Right kidney (tissue), 9 donors: ENCODE results near the gene USP17L11.
"Not testable (repeated sequence)": the region's sequence is repeated elsewhere in the genome, so short reads cannot be mapped to it uniquely, and the experiment has no call there.

ENCODE experiments used
- DNase-seq: peaks from one replicate; pipeline ENCODE4 v3.0.0-alpha.2; 2016
- long read RNA-seq, 8 donors: transcript quantifications; one replicate each; lab custom pipeline, GENCODE V29; 2026

USP17L11 gene
- long read RNA-seq, donor 1 = 0 reads
- long read RNA-seq, donor 2 = 0 reads
- long read RNA-seq, donor 3, partial matches to known transcripts = 0 of 1 reads
- long read RNA-seq, donor 3, other reads (novel, unspliced or antisense) = 0 of 1 reads
- long read RNA-seq, donor 4 = 0 reads
- long read RNA-seq, donor 5 = 0 reads
- long read RNA-seq, donor 6 = 0 reads
- long read RNA-seq, donor 7 = 0 reads
- long read RNA-seq, donor 8 = 0 reads

DNA sequence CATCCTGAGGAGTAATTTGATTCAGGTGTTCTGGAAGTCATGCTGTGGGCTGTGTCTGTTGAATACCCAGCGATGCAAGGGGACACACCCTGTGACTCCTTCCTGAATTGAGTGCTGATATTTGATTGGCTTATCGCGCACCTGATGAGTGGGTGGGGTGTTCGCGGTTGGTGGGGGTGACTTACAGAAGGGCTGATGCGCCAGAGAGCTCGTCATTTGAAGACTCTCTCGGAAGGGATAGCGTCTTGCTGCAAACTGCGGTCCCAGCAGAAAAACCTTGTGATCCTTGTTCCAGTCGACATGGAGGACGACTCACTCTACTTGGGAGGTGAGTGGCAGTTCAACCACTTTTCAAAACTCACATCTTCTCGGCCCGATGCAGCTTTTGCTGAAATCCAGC, at the start of gene USP17L11:
TSS of gene USP17L11 (plus strand) at position 301 of the 400 bp plus-strand sequence. CDS start at position 301, 0 bp downstream.
- DNase-seq = not testable (repeated sequence)

DNA sequence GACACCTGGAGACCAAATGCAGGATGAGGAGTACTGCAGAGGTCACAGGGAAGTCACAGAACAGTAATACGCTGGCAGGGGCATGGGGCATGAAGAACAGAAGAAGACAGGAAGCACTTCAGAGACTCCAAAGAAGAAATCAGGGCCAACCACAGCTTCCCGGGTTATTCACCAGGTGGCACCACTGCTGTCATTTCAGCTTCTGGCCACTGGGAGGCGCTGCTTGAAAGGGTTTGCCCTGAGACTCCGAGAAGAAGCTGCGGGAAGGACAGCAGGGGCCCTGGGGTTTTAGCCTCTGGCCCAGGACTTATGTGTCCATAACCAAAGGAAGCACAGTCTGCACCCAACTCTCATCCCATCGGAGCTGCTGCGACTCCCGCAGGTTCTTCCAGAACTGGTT, 49.2 kb upstream of the USP17L11 start:
- DNase-seq = not testable (repeated sequence)

GRCh38 chr4:9169791-9170459, 45.3 kb upstream of the USP17L11 start, which contains the start of gene FAM90A26:
Gene FAM90A26, plus strand, starts transcription at chr4:9170409. Its CDS starts 2,764 bp downstream, at chr4:9173173.
- not testable (repeated sequence) for DNase-seq

GRCh38 chr4:9210357-9210756, 4.8 kb upstream of the USP17L11 start, which contains the start of gene USP17L10:
Gene USP17L10, plus strand, starts transcription at chr4:9210657. Its CDS starts 0 bp downstream, at chr4:9210657.
- not testable (repeated sequence) for DNase-seq

- DNase-seq = not testable (repeated sequence)
Observed at GRCh38 chr4:9214701-9215100, 504 bp upstream of the USP17L11 start.

GRCh38 chr4:9219852-9220251, 4.6 kb downstream of the USP17L11 start, which contains the start of gene USP17L12:
Gene USP17L12, plus strand, starts transcription at chr4:9220152. Its CDS starts 0 bp downstream, at chr4:9220152.
- DNase-seq = not testable (repeated sequence)

DNA sequence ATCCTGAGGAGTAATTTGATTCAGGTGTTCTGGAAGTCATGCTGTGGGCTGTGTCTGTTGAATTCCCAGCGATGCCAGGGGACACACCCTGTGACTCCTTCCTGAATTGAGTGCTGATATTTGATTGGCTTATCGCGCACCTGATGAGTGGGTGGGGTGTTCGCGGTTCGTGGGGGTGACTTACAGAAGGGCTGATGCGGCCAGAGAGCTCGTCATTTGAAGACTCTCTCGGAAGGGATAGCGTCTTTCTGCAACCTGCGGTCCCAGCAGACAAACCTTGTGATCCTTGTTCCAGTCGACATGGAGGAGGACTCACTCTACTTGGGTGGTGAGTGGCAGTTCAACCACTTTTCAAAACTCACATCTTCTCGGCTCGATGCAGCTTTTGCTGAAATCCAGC, 9.4 kb downstream of the USP17L11 start, which contains the start of gene USP17L13:
TSS of gene USP17L13 (plus strand) at position 301 of the 400 bp plus-strand sequence. CDS start at position 301, 0 bp downstream.
- not testable (repeated sequence) for DNase-seq

DNA sequence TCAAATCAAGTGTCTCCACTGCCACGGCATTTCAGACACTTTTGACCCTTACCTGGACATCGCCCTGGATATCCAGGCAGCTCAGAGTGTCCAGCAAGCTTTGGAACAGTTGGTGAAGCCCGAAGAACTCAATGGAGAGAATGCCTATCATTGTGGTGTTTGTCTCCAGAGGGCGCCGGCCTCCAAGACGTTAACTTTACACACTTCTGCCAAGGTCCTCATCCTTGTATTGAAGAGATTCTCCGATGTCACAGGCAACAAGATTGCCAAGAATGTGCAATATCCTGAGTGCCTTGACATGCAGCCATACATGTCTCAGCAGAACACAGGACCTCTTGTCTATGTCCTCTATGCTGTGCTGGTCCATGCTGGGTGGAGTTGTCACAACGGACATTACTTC, 15.0 kb downstream of the USP17L11 start:
- DNase-seq = not testable (repeated sequence)

DNA sequence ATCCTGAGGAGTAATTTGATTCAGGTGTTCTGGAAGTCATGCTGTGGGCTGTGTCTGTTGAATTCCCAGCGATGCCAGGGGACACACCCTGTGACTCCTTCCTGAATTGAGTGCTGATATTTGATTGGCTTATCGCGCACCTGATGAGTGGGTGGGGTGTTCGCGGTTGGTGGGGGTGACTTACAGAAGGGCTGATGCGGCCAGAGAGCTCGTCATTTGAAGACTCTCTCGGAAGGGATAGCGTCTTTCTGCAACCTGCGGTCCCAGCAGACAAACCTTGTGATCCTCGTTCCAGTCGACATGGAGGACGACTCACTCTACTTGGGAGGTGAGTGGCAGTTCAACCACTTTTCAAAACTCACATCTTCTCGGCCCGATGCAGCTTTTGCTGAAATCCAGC, 18.9 kb downstream of the USP17L11 start, which contains the start of gene USP17L15:
TSS of gene USP17L15 (plus strand) at position 301 of the 400 bp plus-strand sequence. CDS start at position 301, 0 bp downstream.
- DNase-seq = not testable (repeated sequence)

DNA sequence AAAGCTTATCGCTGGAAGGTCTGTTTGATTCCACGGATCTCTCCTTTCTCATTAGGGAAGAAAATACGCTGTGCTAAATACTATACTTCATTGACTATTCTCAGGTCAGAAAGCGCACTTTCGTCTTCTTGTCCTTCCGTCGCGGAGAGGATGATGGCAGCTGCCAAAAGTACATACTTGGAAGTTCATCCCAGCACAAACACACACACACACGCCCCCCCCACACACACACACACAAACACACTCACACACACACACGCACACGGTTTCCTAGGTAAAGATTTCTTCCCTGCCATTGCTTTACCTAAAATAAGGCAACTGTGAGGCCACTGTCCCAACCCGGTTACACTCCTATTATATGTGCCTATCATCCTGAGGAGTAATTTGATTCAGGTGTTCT, 23.3 kb downstream of the USP17L11 start:
- not testable (repeated sequence) for DNase-seq

DNA sequence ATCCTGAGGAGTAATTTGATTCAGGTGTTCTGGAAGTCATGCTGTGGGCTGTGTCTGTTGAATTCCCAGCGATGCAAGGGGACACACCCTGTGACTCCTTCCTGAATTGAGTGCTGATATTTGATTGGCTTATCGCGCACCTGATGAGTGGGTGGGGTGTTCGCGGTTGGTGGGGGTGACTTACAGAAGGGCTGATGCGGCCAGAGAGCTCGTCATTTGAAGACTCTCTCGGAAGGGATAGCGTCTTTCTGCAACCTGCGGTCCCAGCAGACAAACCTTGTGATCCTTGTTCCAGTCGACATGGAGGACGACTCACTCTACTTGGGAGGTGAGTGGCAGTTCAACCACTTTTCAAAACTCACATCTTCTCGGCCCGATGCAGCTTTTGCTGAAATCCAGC, 28.4 kb downstream of the USP17L11 start, which contains the start of gene USP17L17:
TSS of gene USP17L17 (plus strand) at position 301 of the 400 bp plus-strand sequence. CDS start at position 301, 0 bp downstream.
- not testable (repeated sequence) for DNase-seq

- DNase-seq = not testable (repeated sequence)
Observed at GRCh38 chr4:9247953-9248680, 32.9 kb downstream of the USP17L11 start, which contains the start of gene USP17L18. Gene USP17L18, plus strand, starts transcription at chr4:9248630. Its CDS starts 0 bp downstream, at chr4:9248630.

DNA sequence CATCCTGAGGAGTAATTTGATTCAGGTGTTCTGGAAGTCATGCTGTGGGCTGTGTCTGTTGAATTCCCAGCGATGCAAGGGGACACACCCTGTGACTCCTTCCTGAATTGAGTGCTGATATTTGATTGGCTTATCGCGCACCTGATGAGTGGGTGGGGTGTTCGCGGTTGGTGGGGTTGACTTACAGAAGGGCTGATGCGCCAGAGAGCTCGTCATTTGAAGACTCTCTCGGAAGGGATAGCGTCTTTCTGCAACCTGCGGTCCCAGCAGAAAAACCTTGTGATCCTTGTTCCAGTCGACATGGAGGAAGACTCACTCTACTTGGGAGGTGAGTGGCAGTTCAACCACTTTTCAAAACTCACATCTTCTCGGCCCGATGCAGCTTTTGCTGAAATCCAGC, 37.9 kb downstream of the USP17L11 start, which contains the start of gene USP17L19:
TSS of gene USP17L19 (plus strand) at position 301 of the 400 bp plus-strand sequence. CDS start at position 301, 0 bp downstream.
- DNase-seq = not testable (repeated sequence)

- DNase-seq = not testable (repeated sequence)
Observed at GRCh38 chr4:9257824-9258223, 42.6 kb downstream of the USP17L11 start, which contains the start of gene USP17L20. Gene USP17L20, plus strand, starts transcription at chr4:9258124. Its CDS starts 0 bp downstream, at chr4:9258124.

- DNase-seq = not testable (repeated sequence)
Observed at GRCh38 chr4:9262572-9262971, 47.4 kb downstream of the USP17L11 start, which contains the start of gene USP17L21. Gene USP17L21, plus strand, starts transcription at chr4:9262872. Its CDS starts 0 bp downstream, at chr4:9262872.
